NCI-H460 (cell line): ENCODE data around the gene RUNX2. TPM values are rescaled to one million over a fixed set of nuclear protein-coding genes. Genes with fewer than 3 reads are reported as not detected.

Experiments
- DNase-seq: peaks from one replicate; pipeline ENCODE4 v3.0.0-alpha.2; 2016; ENCODE audit warnings: low read depth; ENCODE audit errors: extremely low read depth
- total RNA-seq: library from RNA; depleted of rRNA; stranded (reverse); fragments of >200 nt; shearing (Covaris generic); gene quantifications from 2 replicates; pipeline ENCODE4 v1.2.3, GENCODE V29; 2014; rRNA removed

RUNX2 gene
- total RNA-seq, 1 experiment from 2014 or later = 0.10 TPM

GRCh38 chr6:45710304-45710821 lies 382.2 kb downstream of the RUNX2 start:
- DNase-seq = no peak

- DNase-seq = no peak
Observed at GRCh38 chr6:45712076-45712475, 383.9 kb downstream of the RUNX2 start.

- DNase-seq = no peak
Observed at GRCh38 chr6:45712786-45713185, 384.7 kb downstream of the RUNX2 start.

Other genes starting within 250 kb of the RUNX2 start
- gene SUPT3H, start 49.6 kb downstream of the RUNX2 start, total RNA-seq = 2.7 and 5.9 TPM in 2 replicates